Right lobe of liver (tissue), 4 donors: ENCODE measurements around the gene ATXN7.

Experiments
- POLR2A ChIP-seq: fragments of 450-650 bp; IDR thresholded peaks from one replicate; pipeline ENCODE4 v1.6.1; 2017; ENCODE audit warnings: antibody characterized with exemption, mild to moderate bottlenecking
- TF ChIP-seq, protein P1 (sequence below), 4 donors: fragments of 200-600 bp in 3 of 4; fragments of 450-650 bp in 1 of 4; IDR thresholded peaks; one replicate each; pipeline versions ENCODE4 v1.5.1 to v1.8.0; 2016 to 2022; ENCODE audit warnings: antibody characterized with exemption in 4 of 4, mild to moderate bottlenecking in 2 of 4
- donor health status: DM: no; HTN: no; CAD: no.
- donor health status: DM: no; HTN: no; CAD: no.
- donor health status: DM: no; HTN: yes; CAD: no.

DNA sequence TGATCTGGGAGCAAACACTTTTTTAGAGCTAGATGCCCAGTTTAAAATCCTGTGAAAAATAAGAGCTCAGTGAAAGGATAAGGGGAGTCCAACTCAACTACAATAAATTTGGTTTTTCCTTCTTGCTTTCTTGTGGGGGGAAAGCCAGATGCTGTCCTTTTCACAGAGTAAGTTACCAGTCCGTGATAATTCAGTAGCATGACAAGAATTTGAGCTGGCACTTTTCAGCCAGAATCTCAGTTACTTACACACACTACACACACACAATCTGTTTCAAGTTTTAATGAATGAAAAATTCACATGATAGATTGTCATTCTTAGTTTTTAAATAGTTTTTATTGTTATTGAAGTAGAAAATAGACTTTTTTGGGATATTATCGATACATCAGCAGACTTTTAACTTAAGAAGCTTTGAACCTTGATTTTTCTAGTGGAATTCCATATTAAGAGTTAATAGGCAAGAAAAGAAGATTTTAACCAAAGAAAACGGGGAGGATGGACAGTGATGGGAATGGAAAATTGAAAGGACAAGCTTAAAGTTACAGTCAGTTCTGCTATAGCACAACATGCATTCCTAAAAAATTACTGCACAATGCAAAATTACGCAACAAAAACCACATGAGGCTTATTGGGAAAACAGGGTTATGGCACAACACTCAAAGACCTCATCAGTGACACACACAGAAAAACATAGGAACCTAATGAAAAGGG, 112.6 kb downstream of the ATXN7 start:
- no peak for TF ChIP-seq POLR2A
- TF ChIP-seq, protein P1, sequence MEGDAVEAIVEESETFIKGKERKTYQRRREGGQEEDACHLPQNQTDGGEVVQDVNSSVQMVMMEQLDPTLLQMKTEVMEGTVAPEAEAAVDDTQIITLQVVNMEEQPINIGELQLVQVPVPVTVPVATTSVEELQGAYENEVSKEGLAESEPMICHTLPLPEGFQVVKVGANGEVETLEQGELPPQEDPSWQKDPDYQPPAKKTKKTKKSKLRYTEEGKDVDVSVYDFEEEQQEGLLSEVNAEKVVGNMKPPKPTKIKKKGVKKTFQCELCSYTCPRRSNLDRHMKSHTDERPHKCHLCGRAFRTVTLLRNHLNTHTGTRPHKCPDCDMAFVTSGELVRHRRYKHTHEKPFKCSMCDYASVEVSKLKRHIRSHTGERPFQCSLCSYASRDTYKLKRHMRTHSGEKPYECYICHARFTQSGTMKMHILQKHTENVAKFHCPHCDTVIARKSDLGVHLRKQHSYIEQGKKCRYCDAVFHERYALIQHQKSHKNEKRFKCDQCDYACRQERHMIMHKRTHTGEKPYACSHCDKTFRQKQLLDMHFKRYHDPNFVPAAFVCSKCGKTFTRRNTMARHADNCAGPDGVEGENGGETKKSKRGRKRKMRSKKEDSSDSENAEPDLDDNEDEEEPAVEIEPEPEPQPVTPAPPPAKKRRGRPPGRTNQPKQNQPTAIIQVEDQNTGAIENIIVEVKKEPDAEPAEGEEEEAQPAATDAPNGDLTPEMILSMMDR (IDR thresholded peaks at IDR 0.05), result no peak
